Spinal cord (tissue), 10 donors: Measurements from ENCODE around the gene TXNDC17. TPM values are rescaled to one million over a fixed set of nuclear protein-coding genes. Genes with fewer than 3 reads are reported as not detected.

ENCODE experiments used
- DNase-seq, 6 donors: peaks; one replicate each; pipeline versions ENCODE4 v3.0.0 to v3.0.0-alpha.2; 2013 to 2015; ENCODE audit warnings: low spot score in 6 of 6, low read depth in 4 of 6
- H3K27ac ChIP-seq: one replicate; pipeline ENCODE4 v1.5.1; 2013; ENCODE audit warnings: low read depth, low read length, control low read depth
- H3K27me3 ChIP-seq: one replicate; pipeline ENCODE4 v1.6.1; 2013; ENCODE audit warnings: low read length; ENCODE audit not compliant: control insufficient read depth, insufficient read depth
- H3K36me3 ChIP-seq: one replicate; pipeline ENCODE4 v1.6.1; 2013; ENCODE audit warnings: low read length; ENCODE audit not compliant: control insufficient read depth, insufficient read depth
- H3K4me1 ChIP-seq: one replicate; pipeline ENCODE4 v1.6.1; 2013; ENCODE audit warnings: low read length; ENCODE audit not compliant: control insufficient read depth, insufficient read depth
- H3K4me3 ChIP-seq: one replicate; pipeline ENCODE4 v1.5.1; 2013; ENCODE audit warnings: low read depth, low read length, control low read depth
- H3K9me3 ChIP-seq: one replicate; pipeline ENCODE4 v1.6.1; 2013; ENCODE audit warnings: low read length; ENCODE audit not compliant: control insufficient read depth, insufficient read depth
- WGBS: methylation state at CpG from one replicate; pipeline ENCODE4 v1.1.5; 2013; ENCODE audit warnings: missing lambda C conversion rate; ENCODE audit not compliant: insufficient coverage; 5-methylcytosine and 5-hydroxymethylcytosine counted together
- polyA plus RNA-seq, 2 donors: library from polyadenylated mRNA; unstranded; fragments of 120-200 nt; gene quantifications; one replicate each; pipeline ENCODE4 v1.2.1, GENCODE V29; 2013; ENCODE audit not compliant: insufficient read length in 2 of 2
- total RNA-seq, 2 donors: library from RNA; depleted of rRNA in 1 of 2; stranded (reverse); fragments of 120-200 nt in 1 of 2; fragments of >200 nt in 1 of 2; gene quantifications; one replicate each; pipeline versions ENCODE4 v1.2.3 to v1.2.4, GENCODE V29; 2013 to 2014
- donor health status: healthy.

The TXNDC17 gene
- total and polyA plus RNA-seq, 4 donors = 23.6 to 71.6 (median 67.2) TPM

- Histone ChIP-seq H3K9me3 (no peaks in the 10 kb centered on the region), H3K36me3 (peaks cover 17% of the 10 kb centered on the region), H3K4me1 (peaks cover 5% of the 10 kb centered on the region), H3K27ac (no peak overlapping the region), H3K4me3 (no peak overlapping the region), H3K27me3 (no peaks in the 10 kb centered on the region)
- DNase-seq = no peak
Observed at GRCh38 chr17:6632530-6632929, 8.3 kb upstream of the TXNDC17 start.

GRCh38 chr17:6633263-6633662, 7.6 kb upstream of the TXNDC17 start:
- whole genome bisulfite sequencing = 100% methylated on average over 1 of the region's 3 CpGs
- Histone ChIP-seq H3K27me3 (no peaks in the 10 kb centered on the region), H3K36me3 (peaks cover 20% of the 10 kb centered on the region), H3K4me3 (no peak overlapping the region), H3K27ac (no peak overlapping the region), H3K4me1 (peaks cover 12% of the 10 kb centered on the region), H3K9me3 (no peaks in the 10 kb centered on the region)
- DNase-seq = no peak

GRCh38 chr17:6636105-6636504, 4.8 kb upstream of the TXNDC17 start:
- H3K27ac ChIP-seq = no peak overlapping the region
- H3K36me3 ChIP-seq = peaks cover 30% of the 10 kb centered on the region
- H3K4me1 ChIP-seq = peaks cover 31% of the 10 kb centered on the region
- H3K9me3 ChIP-seq = no peaks in the 10 kb centered on the region
- H3K27me3 ChIP-seq = no peaks in the 10 kb centered on the region
- 86% methylated on average over 1 of the region's 2 CpGs for WGBS
- H3K4me3 ChIP-seq = no peak overlapping the region
- no peak for DNase-seq

- WGBS = 91% methylated on average over 15 of the region's 17 CpGs
- no peak overlapping the region for H3K27ac ChIP-seq
- H3K9me3 ChIP-seq = no peaks in the 10 kb centered on the region
- DNase-seq = no peak
- no peak overlapping the region for H3K4me3 ChIP-seq
- peaks cover 35% of the 10 kb centered on the region for H3K4me1 ChIP-seq
- H3K36me3 ChIP-seq = peaks cover 30% of the 10 kb centered on the region
- H3K27me3 ChIP-seq = no peaks in the 10 kb centered on the region
Observed at GRCh38 chr17:6636616-6637457, 4.0 kb upstream of the TXNDC17 start.

GRCh38 chr17:6637458-6637840, 3.4 kb upstream of the TXNDC17 start:
- no peak for DNase-seq
- Histone ChIP-seq H3K9me3 (no peaks in the 10 kb centered on the region), H3K4me3 (no peak overlapping the region), H3K4me1 (peaks cover 35% of the 10 kb centered on the region), H3K27ac (no peak overlapping the region), H3K27me3 (no peaks in the 10 kb centered on the region), H3K36me3 (peaks cover 30% of the 10 kb centered on the region)
- WGBS = 92% methylated on average over 6 of the region's 6 CpGs

- Histone ChIP-seq H3K9me3 (no peaks in the 10 kb centered on the region), H3K27me3 (no peaks in the 10 kb centered on the region), H3K27ac (no peak overlapping the region), H3K4me3 (no peak overlapping the region), H3K4me1 (peaks cover 35% of the 10 kb centered on the region), H3K36me3 (peaks cover 30% of the 10 kb centered on the region)
- DNase-seq = no peak
- WGBS = 87% methylated on average over 24 of the region's 24 CpGs
Observed at GRCh38 chr17:6638046-6638908, 2.6 kb upstream of the TXNDC17 start.

- Histone ChIP-seq H3K27me3 (no peaks in the 10 kb centered on the region), H3K27ac (no peak overlapping the region), H3K4me1 (peaks cover 35% of the 10 kb centered on the region), H3K36me3 (peaks cover 31% of the 10 kb centered on the region), H3K4me3 (peak overlapping the region; percentile 88), H3K9me3 (no peaks in the 10 kb centered on the region)
- 52% methylated on average over 13 of the region's 15 CpGs for WGBS
- no peak for DNase-seq
Observed at GRCh38 chr17:6639014-6639585, 1.8 kb upstream of the TXNDC17 start.

GRCh38 chr17:6639586-6640535, 999 bp upstream of the TXNDC17 start:
- under 1% methylated on average over 62 of the region's 67 CpGs for WGBS
- no peak for DNase-seq
- Histone ChIP-seq H3K4me1 (peaks cover 35% of the 10 kb centered on the region), H3K36me3 (peaks cover 29% of the 10 kb centered on the region), H3K9me3 (no peaks in the 10 kb centered on the region), H3K27ac (peak overlapping the region; percentile 94), H3K4me3 (peak overlapping the region; percentile 88), H3K27me3 (no peaks in the 10 kb centered on the region)
